Measurements from ENCODE around the gene CHD1L.

CHD1L gene

GRCh38 chr1:147208619-147209018 lies 33.9 kb upstream of the CHD1L start:
- TF ChIP-seq CTCF (IDR thresholded peaks at IDR 0.05; ENCODE audit: low read depth, low read length, missing control alignments), result no peak
- DNase-seq (ENCODE audit: low read depth), result no peak
- no peak overlapping the region for H3K4me3 ChIP-seq (ENCODE audit: low read depth, low read length)
- in situ Hi-C loops (cut with HindIII; ENCODE audit: low sequenced_read_pairs), result no loop called here

GRCh38 chr1:147209825-147210821 lies 32.4 kb upstream of the CHD1L start:
- H3K4me3 ChIP-seq (ENCODE audit: low read depth, low read length), result no peak overlapping the region
- TF ChIP-seq CTCF (IDR thresholded peaks at IDR 0.05; ENCODE audit: low read depth, low read length, missing control alignments), result no peak
- in situ Hi-C loops (cut with HindIII; ENCODE audit: low sequenced_read_pairs), result no loop called here
- DNase-seq (ENCODE audit: low read depth), result no peak

GRCh38 chr1:147210987-147211386 lies 31.5 kb upstream of the CHD1L start:
- in situ Hi-C loops (cut with HindIII; ENCODE audit: low sequenced_read_pairs), result no loop called here
- no peak for DNase-seq (ENCODE audit: low read depth)
- no peak overlapping the region for H3K4me3 ChIP-seq (ENCODE audit: low read depth, low read length)
- no peak for TF ChIP-seq CTCF (IDR thresholded peaks at IDR 0.05; ENCODE audit: low read depth, low read length, missing control alignments)

GRCh38 chr1:147211577-147211976 lies 30.9 kb upstream of the CHD1L start:
- no peak for TF ChIP-seq CTCF (IDR thresholded peaks at IDR 0.05; ENCODE audit: low read depth, low read length, missing control alignments)
- no peak overlapping the region for H3K4me3 ChIP-seq (ENCODE audit: low read depth, low read length)
- no peak for DNase-seq (ENCODE audit: low read depth)
- in situ Hi-C loops (cut with HindIII; ENCODE audit: low sequenced_read_pairs), result no loop called here

- no peak for TF ChIP-seq CTCF (IDR thresholded peaks at IDR 0.05; ENCODE audit: low read depth, low read length, missing control alignments)
- H3K4me3 ChIP-seq (ENCODE audit: low read depth, low read length), result no peak overlapping the region
- in situ Hi-C loops (cut with HindIII; ENCODE audit: low sequenced_read_pairs), result no loop called here
- no peak for DNase-seq (ENCODE audit: low read depth)
Observed at GRCh38 chr1:147213271-147213670, 29.2 kb upstream of the CHD1L start.

GRCh38 chr1:147214325-147214724 lies 28.2 kb upstream of the CHD1L start:
- in situ Hi-C loops (cut with HindIII; ENCODE audit: low sequenced_read_pairs), result no loop called here
- TF ChIP-seq CTCF (IDR thresholded peaks at IDR 0.05; ENCODE audit: low read depth, low read length, missing control alignments), result no peak
- no peak overlapping the region for H3K4me3 ChIP-seq (ENCODE audit: low read depth, low read length)
- DNase-seq (ENCODE audit: low read depth), result no peak

Measured in astrocyte of the cerebellum (primary cell).